ENCODE results near the gene PTPRD.

GRCh38 chr9:9881692-9882091 is 731.1 kb downstream of the PTPRD start:
- TF ChIP-seq POLR2A (IDR thresholded peaks at IDR 0.05; ENCODE audit: low read depth, low read length) = no peak
- TF ChIP-seq POLR2AphosphoS5 (IDR thresholded peaks at IDR 0.05; ENCODE audit: low read depth, low read length) = no peak
- no peak for TF ChIP-seq TAF1 (IDR thresholded peaks at IDR 0.05; ENCODE audit: borderline replicate concordance, low read depth, low read length)

All from GM12892 (cell line).